Fibroblast of gingiva (primary cell): ENCODE results near the gene POMT1.

Experiments
- DNase-seq: peaks from one replicate; pipeline ENCODE4 v3.0.0-alpha.2; 2011; ENCODE audit warnings: low read depth

The POMT1 gene

GRCh38 chr9:131476777-131477345, 25.9 kb upstream of the POMT1 start:
- DNase-seq, result no peak

- no peak for DNase-seq
Observed at GRCh38 chr9:131477367-131477766, 25.4 kb upstream of the POMT1 start.

GRCh38 chr9:131477816-131478419, 24.8 kb upstream of the POMT1 start:
- no peak for DNase-seq

- no peak for DNase-seq
Observed at GRCh38 chr9:131478421-131478868, 24.3 kb upstream of the POMT1 start.

- no peak for DNase-seq
Observed at GRCh38 chr9:131478911-131479310, 23.8 kb upstream of the POMT1 start.

GRCh38 chr9:131480258-131480657, 22.5 kb upstream of the POMT1 start:
- no peak for DNase-seq

- DNase-seq, result no peak
Observed at GRCh38 chr9:131481441-131482342, 21.0 kb upstream of the POMT1 start.

- no peak for DNase-seq
Observed at GRCh38 chr9:131482343-131483006, 20.2 kb upstream of the POMT1 start.

GRCh38 chr9:131483319-131484050, 19.2 kb upstream of the POMT1 start:
- no peak for DNase-seq

GRCh38 chr9:131484051-131484445, 18.7 kb upstream of the POMT1 start:
- no peak for DNase-seq

- DNase-seq, result no peak
Observed at GRCh38 chr9:131484560-131485185, 18.0 kb upstream of the POMT1 start.

- no peak for DNase-seq
Observed at GRCh38 chr9:131485206-131485605, 17.5 kb upstream of the POMT1 start.

GRCh38 chr9:131485728-131486422, 16.8 kb upstream of the POMT1 start:
- DNase-seq, result no peak

- DNase-seq, result no peak
Observed at GRCh38 chr9:131487001-131487400, 15.7 kb upstream of the POMT1 start.

- DNase-seq, result no peak
Observed at GRCh38 chr9:131487621-131488031, 15.1 kb upstream of the POMT1 start.

GRCh38 chr9:131490514-131490913, 12.2 kb upstream of the POMT1 start:
- no peak for DNase-seq

- DNase-seq, result no peak
Observed at GRCh38 chr9:131491001-131491710, 11.6 kb upstream of the POMT1 start.

GRCh38 chr9:131492070-131492469, 10.6 kb upstream of the POMT1 start:
- no peak for DNase-seq

- no peak for DNase-seq
Observed at GRCh38 chr9:131494296-131494870, 8.3 kb upstream of the POMT1 start.

- DNase-seq, result no peak
Observed at GRCh38 chr9:131495785-131496184, 6.9 kb upstream of the POMT1 start.
